Panc1 (cell line): ENCODE measurements around the gene PDE1C. TPM values are rescaled to one million over a fixed set of nuclear protein-coding genes. Genes with fewer than 3 reads are reported as not detected.

Source experiments
- ATAC-seq: fragments of 200-7000 bp; cut with Tn5 transposase; 2 replicates; pipeline ENCODE4 v1.9.1; 2020; ENCODE audit warnings: mild to moderate bottlenecking, moderate library complexity
- BruUV-seq: library from RNA; stranded (reverse); fragments of 400-500 nt; replicated peaks from 2 replicates; lab custom pipeline; 2021; lab: Mats Ljungman, UMichigan
- CTCF ChIA-PET: fragments of 300-600 bp; sonication (Branson Sonifier 250); formaldehyde crosslinking; loops from one replicate; lab custom pipeline; 2022; ENCODE audit warnings: antibody characterized with exemption; lab: Charles Lee
- POLR2A ChIA-PET: fragments of 300-600 bp; sonication (Branson Sonifier 250); formaldehyde crosslinking; loops from one replicate; lab custom pipeline; 2022; ENCODE audit warnings: antibody characterized with exemption; lab: Charles Lee
- DNase-seq: peaks from one replicate; pipeline ENCODE4 v3.0.0-alpha.2; 2010; ENCODE audit warnings: low read depth, low spot score
- H3K27ac ChIP-seq: 2 replicates; pipeline ENCODE4 v1.5.1; 2011; ENCODE audit warnings: mild to moderate bottlenecking, low read length, inconsistent platforms
- H3K27me3 ChIP-seq: fragments of 200-500 bp; sonication (Bioruptor generic); 2 replicates; pipeline ENCODE4 v1.6.0; 2014; ENCODE audit warnings: low read length, inconsistent platforms; ENCODE audit not compliant: control insufficient read depth, insufficient read depth
- H3K36me3 ChIP-seq: fragments of 200-500 bp; sonication (Bioruptor generic); 2 replicates; pipeline ENCODE4 v1.5.1; 2014; ENCODE audit warnings: inconsistent platforms, mild to moderate bottlenecking, low read length, moderate library complexity; ENCODE audit not compliant: control insufficient read depth, insufficient read depth
- H3K4me1 ChIP-seq: 2 replicates; pipeline ENCODE4 v1.5.1; 2011; ENCODE audit warnings: inconsistent platforms, mild to moderate bottlenecking, low read length, moderate library complexity; ENCODE audit not compliant: control insufficient read depth, insufficient read depth
- H3K4me3 ChIP-seq, 2 experiments: 2 replicates each; pipeline ENCODE4 v1.5.1; 2011 to 2012; ENCODE audit warnings: low read depth in 2 of 2, low read length in 2 of 2, mild to moderate bottlenecking in 2 of 2, inconsistent platforms in 1 of 2, moderate library complexity in 1 of 2
- H3K9me3 ChIP-seq: fragments of 200-500 bp; sonication (Bioruptor generic); 2 replicates; pipeline ENCODE4 v1.5.1; 2014; ENCODE audit warnings: low read depth, mild to moderate bottlenecking, inconsistent platforms, low read length, moderate library complexity; ENCODE audit not compliant: control insufficient read depth, insufficient read depth
- CTCF ChIP-seq: fragments of 450-650 bp; IDR thresholded peaks from 2 replicates; pipeline ENCODE4 v1.5.1; 2017; ENCODE audit warnings: mild to moderate bottlenecking
- POLR2AphosphoS5 ChIP-seq: IDR thresholded peaks from 2 replicates; pipeline ENCODE4 v1.6.1; 2012; ENCODE audit warnings: mild to moderate bottlenecking, low read depth, low read length, moderate library complexity
- REST ChIP-seq, 2 experiments: IDR thresholded peaks; 2 replicates each; pipeline ENCODE4 v1.6.1; 2011 to 2012; ENCODE audit warnings: low read depth in 2 of 2, control low read depth in 1 of 2, low read length in 1 of 2, mild to moderate bottlenecking in 1 of 2, moderate library complexity in 1 of 2; ENCODE audit not compliant: insufficient read depth in 1 of 2
- SIN3A ChIP-seq: IDR thresholded peaks from 2 replicates; pipeline ENCODE4 v1.6.1; 2012; ENCODE audit warnings: low read depth, mild to moderate bottlenecking, low read length, moderate library complexity, borderline replicate concordance; ENCODE audit not compliant: insufficient read depth
- TCF7L2 ChIP-seq: IDR thresholded peaks from 2 replicates; pipeline ENCODE4 v1.6.1; 2011; ENCODE audit warnings: mild to moderate bottlenecking, low read depth, low read length, inconsistent platforms
- in situ Hi-C: cut with HindIII; loops from 2 replicates; pipeline ENCODE4 v1.10.0; 2016; ENCODE audit warnings: low sequenced_read_pairs, low pct_unique_long_range_greater_than_20kb
- intact Hi-C: fragments of 100-400 bp; cut with micrococcal nuclease; formaldehyde crosslinking; loops from one replicate; pipeline ENCODE4 v1.10.0; 2022; ENCODE audit not compliant: unreplicated experiment
- total RNA-seq: library from RNA; stranded (reverse); gene quantifications from one replicate; pipeline ENCODE4 v1.2.1, GENCODE V29; 2021; ENCODE audit not compliant: unreplicated experiment

PDE1C gene
- total RNA-seq, 1 experiment from 2014 or later = not detected

GRCh38 chr7:31864646-31865045 is 205.6 kb downstream of the PDE1C start:
- POLR2A ChIA-PET = no interaction called here
- intact Hi-C loops (no loop called here), in situ Hi-C loops (no loop called here)
- CTCF ChIA-PET = no interaction called here
- Histone ChIP-seq H3K4me3 (no peak overlapping the region), H3K36me3 (no peaks in the 10 kb centered on the region), H3K9me3 (no peaks in the 10 kb centered on the region), H3K4me1 (no peaks in the 10 kb centered on the region), H3K27me3 (no peaks in the 10 kb centered on the region), H3K27ac (no peak overlapping the region)
- ATAC-seq (no peak), DNase-seq (no peak)
- no TSS peak for BruUV-seq
- no peak for TF ChIP-seq TCF7L2
- TF ChIP-seq REST (IDR thresholded peaks at IDR 0.05; ENCODE audit: insufficient read depth in 1 of 2, low read depth in 2 of 2, low read length in 1 of 2) = no peak
- TF ChIP-seq SIN3A = no peak
- TF ChIP-seq POLR2AphosphoS5 = no peak
- no peak for TF ChIP-seq CTCF

GRCh38 chr7:31860925-31861324 is 209.3 kb downstream of the PDE1C start:
- Histone ChIP-seq H3K27me3 (no peaks in the 10 kb centered on the region), H3K36me3 (no peaks in the 10 kb centered on the region), H3K4me1 (no peaks in the 10 kb centered on the region), H3K9me3 (no peaks in the 10 kb centered on the region), H3K4me3 (no peak overlapping the region), H3K27ac (no peak overlapping the region)
- in situ Hi-C loops = no loop called here
- DNase-seq = no peak
- ChIA-PET POLR2A (no interaction called here), CTCF (no interaction called here)
- no TSS peak for BruUV-seq
- intact Hi-C loops = no loop called here
- no peak for TF ChIP-seq POLR2AphosphoS5
- TF ChIP-seq REST (IDR thresholded peaks at IDR 0.05; ENCODE audit: insufficient read depth in 1 of 2, low read depth in 2 of 2, low read length in 1 of 2) = no peak
- no peak for TF ChIP-seq TCF7L2
- TF ChIP-seq CTCF = no peak
- TF ChIP-seq SIN3A = no peak
- no peak for ATAC-seq
